HCT116 (cell line): Measurements from ENCODE around the gene PSMB7. TPM values are rescaled to one million over a fixed set of nuclear protein-coding genes. Genes with fewer than 3 reads are reported as not detected.

Source experiments
- ATAC-seq: fragments of 200-7000 bp; cut with Tn5 transposase; 2 replicates; pipeline ENCODE4 v1.9.1; 2020; ENCODE audit warnings: mild to moderate bottlenecking, moderate library complexity
- BruUV-seq: library from RNA; stranded (reverse); fragments of 400-500 nt; replicated peaks from 2 replicates; lab custom pipeline; 2021; lab: Mats Ljungman, UMichigan
- CTCF ChIA-PET: fragments of 300-600 bp; sonication (Branson Sonifier 250); formaldehyde crosslinking; loops from one replicate; lab custom pipeline; 2021; ENCODE audit warnings: antibody characterized with exemption; lab: Charles Lee
- POLR2A ChIA-PET: fragments of 300-600, 350-600 bp; sonication (Branson Sonifier 250); formaldehyde crosslinking; loops from one replicate; lab custom pipeline; 2021; ENCODE audit warnings: antibody characterized with exemption; lab: Charles Lee
- RAD21 ChIA-PET, 2 experiments: fragments of 300-600 bp; sonication (Branson Sonifier 250); formaldehyde crosslinking; loops; one replicate each; lab custom pipeline; 2023; ENCODE audit warnings: low total read pairs in 2 of 2; ENCODE audit not compliant: uncharacterized antibody in 2 of 2, unreplicated experiment in 2 of 2, low non-redundant PET in 1 of 2; lab: Charles Lee
- DNase-seq: peaks from one replicate; pipeline ENCODE4 v3.0.0-alpha.2; 2010; ENCODE audit warnings: low read depth, low spot score
- H2AFZ ChIP-seq: fragments of 200-600 bp; shearing (Covaris generic), sonication (generic); 2 replicates; pipeline ENCODE4 v1.6.1; 2017; ENCODE audit warnings: low read depth, mixed run types, mixed read lengths, antibody characterized with exemption, low read length; ENCODE audit not compliant: poor library complexity, severe bottlenecking
- H3K27ac ChIP-seq: 2 replicates; pipeline ENCODE4 v1.5.1; 2012; ENCODE audit warnings: low read depth, low read length
- H3K27me3 ChIP-seq: fragments of 200-600 bp; sonication (generic); 2 replicates; pipeline ENCODE4 v1.6.1; 2016; ENCODE audit warnings: mixed run types, low read length, mixed read lengths; ENCODE audit not compliant: insufficient read depth
- H3K36me3 ChIP-seq, 2 experiments: fragments of 200-500 bp in 1 of 2; fragments of 200-600 bp in 1 of 2; sonication (Bioruptor generic) in 1 of 2; sonication (generic) in 1 of 2; 2 replicates each; pipeline versions ENCODE4 v1.5.1 to v1.6.1; 2014 to 2016; ENCODE audit warnings: low read length in 2 of 2, inconsistent platforms in 1 of 2, mixed read lengths in 1 of 2, mixed run types in 1 of 2; ENCODE audit not compliant: insufficient read depth in 2 of 2, control insufficient read depth in 1 of 2
- H3K4me1 ChIP-seq, 2 experiments: fragments of 200-600 bp in 1 of 2; sonication (generic) in 1 of 2; 2 replicates each; pipeline versions ENCODE4 v1.5.1 to v1.6.1; 2012 to 2017; ENCODE audit warnings: low read length in 2 of 2, inconsistent platforms in 1 of 2, mild to moderate bottlenecking in 1 of 2, mixed read lengths in 1 of 2, mixed run types in 1 of 2, moderate library complexity in 1 of 2; ENCODE audit not compliant: insufficient read depth in 2 of 2, control insufficient read depth in 1 of 2
- H3K4me2 ChIP-seq: fragments of 200-600 bp; sonication (generic); 2 replicates; pipeline ENCODE4 v1.6.1; 2017; ENCODE audit warnings: mixed run types, low read length, mixed read lengths
- H3K4me3 ChIP-seq, 2 experiments: fragments of 200-600 bp in 1 of 2; sonication (generic) in 1 of 2; replicated peaks in 1 of 2; 2 replicates each; pipeline ENCODE4 v1.5.1; 2011 to 2016; ENCODE audit warnings: low read length in 2 of 2, control low read depth in 1 of 2, low read depth in 1 of 2, mild to moderate bottlenecking in 1 of 2, mixed read lengths in 1 of 2, mixed run types in 1 of 2
- H3K79me2 ChIP-seq: fragments of 200-600 bp; sonication (generic); 2 replicates; pipeline ENCODE4 v1.6.1; 2017; ENCODE audit warnings: mild to moderate bottlenecking, mixed run types, low read length, moderate library complexity, mixed read lengths; ENCODE audit not compliant: insufficient read depth
- H3K9ac ChIP-seq: fragments of 200-600 bp; sonication (generic); 2 replicates; pipeline ENCODE4 v1.6.1; 2016; ENCODE audit warnings: low read length, mixed read lengths
- H3K9me2 ChIP-seq: fragments of 200-600 bp; sonication (generic), shearing (Covaris generic); 2 replicates; pipeline ENCODE4 v1.6.1; 2017; ENCODE audit warnings: mixed run types, mild to moderate bottlenecking, moderate library complexity; ENCODE audit not compliant: insufficient read depth
- H3K9me3 ChIP-seq, 2 experiments: fragments of 200-500 bp in 1 of 2; fragments of 200-600 bp in 1 of 2; sonication (Bioruptor generic) in 1 of 2; sonication (generic) in 1 of 2; 2 replicates each; pipeline ENCODE4 v1.6.1; 2014 to 2017; ENCODE audit warnings: low read length in 2 of 2, mixed read lengths in 2 of 2, inconsistent platforms in 1 of 2, low read depth in 1 of 2, mild to moderate bottlenecking in 1 of 2, mixed run types in 1 of 2, moderate library complexity in 1 of 2; ENCODE audit not compliant: control insufficient read depth in 1 of 2, insufficient read depth in 1 of 2
- H4K20me1 ChIP-seq: fragments of 200-600 bp; sonication (generic), shearing (Covaris generic); 2 replicates; pipeline ENCODE4 v1.6.1; 2017; ENCODE audit warnings: mixed run types, mild to moderate bottlenecking, moderate library complexity; ENCODE audit not compliant: insufficient read depth
- ATF3 ChIP-seq: IDR thresholded peaks from 2 replicates; pipeline ENCODE4 v1.6.1; 2012
- EGR1 ChIP-seq: IDR thresholded peaks from 2 replicates; pipeline ENCODE4 v1.6.1; 2012; ENCODE audit warnings: low read depth
- EZH2 ChIP-seq: fragments of 200-600 bp; sonication (generic); IDR thresholded peaks from 2 replicates; pipeline ENCODE4 v1.6.1; 2017; ENCODE audit warnings: antibody characterized with exemption, mixed run types
- EZH2phosphoT487 ChIP-seq: fragments of 200-600 bp; IDR thresholded peaks from 2 replicates; pipeline ENCODE4 v1.6.1; 2018; ENCODE audit warnings: antibody characterized with exemption, borderline replicate concordance
- JUND ChIP-seq: IDR thresholded peaks from 2 replicates; pipeline ENCODE4 v1.6.1; 2012
- RAD21 ChIP-seq: IDR thresholded peaks from 2 replicates; pipeline ENCODE4 v1.6.1; 2012; ENCODE audit warnings: low read depth, mild to moderate bottlenecking
- REST ChIP-seq: IDR thresholded peaks from 2 replicates; pipeline ENCODE4 v1.6.1; 2012; ENCODE audit warnings: low read depth
- SP1 ChIP-seq: IDR thresholded peaks from 2 replicates; pipeline ENCODE4 v1.6.1; 2012; ENCODE audit warnings: low read depth
- TCF7L2 ChIP-seq: IDR thresholded peaks from 2 replicates; pipeline ENCODE4 v1.7.0; 2011; ENCODE audit warnings: borderline replicate concordance, inconsistent platforms; ENCODE audit not compliant: insufficient read depth, insufficient read length; ENCODE audit errors: extremely low read depth
- YY1 ChIP-seq: IDR thresholded peaks from 2 replicates; pipeline ENCODE4 v1.6.1; 2011; ENCODE audit warnings: low read length, low read depth, moderate library complexity, mild to moderate bottlenecking; ENCODE audit not compliant: insufficient replicate concordance; ENCODE audit errors: extremely low read depth
- intact Hi-C: fragments of 100-400 bp; cut with micrococcal nuclease; formaldehyde crosslinking; loops from 2 replicates; pipeline ENCODE4 v1.10.0; 2022
- total RNA-seq: library from RNA; stranded (reverse); gene quantifications from one replicate; pipeline ENCODE4 v1.2.1, GENCODE V29; 2021; ENCODE audit not compliant: unreplicated experiment

Gene PSMB7
- total RNA-seq, 1 experiment from 2014 or later: 222 TPM

- Histone ChIP-seq H3K9me2 (no peaks in the 10 kb centered on the region), H3K4me2 (no peak overlapping the region), H3K27ac (no peak overlapping the region), H3K27me3 (no peaks in the 10 kb centered on the region), H2AFZ (no peak overlapping the region), H3K4me1 (peaks cover 0 to 4% of the 10 kb centered on the region in 2 experiments; a peak in 1 of 4 replicates), H3K9ac (no peak overlapping the region), H3K36me3 (no peaks in the 10 kb centered on the region), H3K79me2 (no peaks in the 10 kb centered on the region), H3K9me3 (no peaks in the 10 kb centered on the region), H4K20me1 (no peaks in the 10 kb centered on the region), H3K4me3 (no peak overlapping the region)
- ChIA-PET POLR2A (no interaction called here), CTCF (no interaction called here), RAD21 (no interaction called here)
- intact Hi-C loops: no loop called here
- no peak for DNase-seq
- BruUV-seq: no TSS peak
- ATAC-seq: no peak
- TF ChIP-seq EGR1 (no peak), RAD21 (no peak), ATF3 (no peak), SP1 (no peak), JUND (no peak), EZH2phosphoT487 (no peak), YY1 (no peak), EZH2 (no peak), REST (no peak), TCF7L2 (no peak)
Observed at GRCh38 chr9:124458441-124458840, 43.2 kb upstream of the PSMB7 start.
